Lung (tissue), 12 donors: ENCODE measurements around the gene PRDM16. TPM values are rescaled to one million over a fixed set of nuclear protein-coding genes. Genes with fewer than 3 reads are reported as not detected.
A peak's percentile ranks its signal among the peaks of the same experiment; 100 is the strongest.

ENCODE experiments used
- ATAC-seq: fragments of 200-7000 bp; cut with Tn5 transposase; one replicate; pipeline ENCODE4 v1.9.1; 2020; ENCODE audit warnings: moderate number of reproducible peaks; ENCODE audit not compliant: insufficient read depth, low FRiP score
- DNase-seq, 3 donors: peaks; one replicate each; pipeline ENCODE4 v3.0.0-alpha.2; 2013 to 2017
- H3K27ac ChIP-seq, 2 donors: one replicate each; pipeline ENCODE4 v1.5.1; 2013; ENCODE audit warnings: mild to moderate bottlenecking in 2 of 2, moderate library complexity in 2 of 2, control low read depth in 1 of 2, inconsistent platforms in 1 of 2, low read depth in 1 of 2, low read length in 1 of 2
- H3K27me3 ChIP-seq, 3 donors: one replicate each; pipeline ENCODE4 v1.5.1; 2013; ENCODE audit warnings: low read length in 2 of 3; ENCODE audit not compliant: control insufficient read depth in 3 of 3, insufficient read depth in 3 of 3
- H3K36me3 ChIP-seq, 4 donors: one replicate each; pipeline ENCODE4 v1.5.1; 2013; ENCODE audit warnings: low read length in 4 of 4, mild to moderate bottlenecking in 1 of 4, moderate library complexity in 1 of 4; ENCODE audit not compliant: control insufficient read depth in 4 of 4, insufficient read depth in 4 of 4
- H3K4me1 ChIP-seq, 5 donors: one replicate each; pipeline ENCODE4 v1.5.1; 2013; ENCODE audit warnings: low read length in 5 of 5, mild to moderate bottlenecking in 2 of 5, moderate library complexity in 1 of 5; ENCODE audit not compliant: control insufficient read depth in 5 of 5, insufficient read depth in 5 of 5
- H3K4me3 ChIP-seq: one replicate; pipeline ENCODE4 v1.5.1; 2013; ENCODE audit warnings: mild to moderate bottlenecking, control low read depth, moderate library complexity
- H3K9ac ChIP-seq, 2 donors: one replicate each; pipeline ENCODE4 v1.5.1; 2013; ENCODE audit warnings: low read length in 2 of 2, control low read depth in 1 of 2; ENCODE audit not compliant: insufficient read depth in 1 of 2
- H3K9me3 ChIP-seq, 4 donors: one replicate each; pipeline ENCODE4 v1.5.1; 2013; ENCODE audit warnings: low read length in 3 of 4, mild to moderate bottlenecking in 1 of 4, moderate library complexity in 1 of 4; ENCODE audit not compliant: control insufficient read depth in 4 of 4, insufficient read depth in 3 of 4
- CTCF ChIP-seq: IDR thresholded peaks from 2 replicates; pipeline ENCODE4 v1.5.1; 2012; ENCODE audit warnings: mild to moderate bottlenecking; ENCODE audit errors: control extremely low read depth, extremely low read depth
- WGBS, 2 donors: extraction: QIAGEN DNeasy Blood & Tissue Kit; methylation state at CpG; one replicate each; pipeline ENCODE4 v1.1.7; 2013; 5-methylcytosine and 5-hydroxymethylcytosine counted together
- polyA plus RNA-seq, 2 donors: library from polyadenylated mRNA; stranded (reverse); fragments of 200-250 nt; gene quantifications; one replicate each; pipeline ENCODE4 v1.2.1, GENCODE V29; 2013
- total RNA-seq, 2 donors: library from RNA; depleted of rRNA in 1 of 2; stranded (reverse); fragments of >200 nt in 1 of 2; gene quantifications; one replicate each; pipeline ENCODE4 v1.2.1, GENCODE V29; 2014 to 2021
- donor health status: control.
- donor health status: control.
- donor health status: Bipolar disorder and iron deficiency.
- donor health status: healthy.
- donor health status: DM: yes; HTN: yes; CAD: no.

Gene PRDM16
- total and polyA plus RNA-seq, 4 donors = 2.4 to 36.5 (median 13.1) TPM

DNA sequence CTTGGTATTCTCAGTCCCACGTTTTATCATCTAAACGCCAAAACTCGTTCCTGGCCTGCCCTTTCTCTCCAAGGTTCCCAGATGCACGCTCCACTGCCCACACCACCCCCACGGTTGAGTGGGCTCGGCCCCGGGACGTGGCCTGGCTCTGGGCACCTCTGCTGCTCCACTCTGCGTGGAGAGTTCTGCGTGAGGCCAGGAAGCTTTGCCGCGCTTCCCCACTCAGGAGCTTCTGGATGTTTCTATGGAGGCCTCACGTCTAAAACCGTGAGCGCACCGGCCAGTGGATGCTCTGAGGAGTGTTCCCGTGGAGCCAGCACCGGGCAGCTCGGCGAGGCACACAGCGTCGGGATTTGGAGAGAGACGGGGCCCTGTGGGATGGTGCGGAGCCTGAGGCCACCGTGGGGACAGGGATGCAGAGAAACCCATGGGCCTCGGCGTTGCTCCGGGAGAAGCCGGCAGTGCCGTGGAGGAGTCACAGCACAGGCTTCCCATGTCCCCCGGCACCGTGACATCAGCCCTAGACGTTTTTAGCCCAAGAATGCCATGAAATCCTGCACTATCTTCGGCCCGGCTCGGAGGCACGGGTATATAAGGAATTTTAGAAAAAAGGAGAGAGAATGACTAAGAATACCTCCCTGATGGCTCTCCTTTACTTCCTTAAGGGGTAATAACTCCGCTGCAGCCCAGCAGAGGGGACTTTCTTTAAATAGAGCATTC lies 125.9 kb downstream of the PRDM16 start:
- no peak for TF ChIP-seq CTCF
- Histone ChIP-seq H3K9ac (no peak overlapping the region), H3K27me3 (no peaks in the 10 kb centered on the region), H3K4me3 (no peak overlapping the region), H3K36me3 (no peaks in the 10 kb centered on the region), H3K27ac (peak overlapping the region in 1 of 2 donors; percentile 34), H3K9me3 (no peaks in the 10 kb centered on the region), H3K4me1 (peaks cover 0 to 5% (median 0%) of the 10 kb centered on the region in 5 donors)
- DNase-seq (no peak), ATAC-seq (no peak)
- 89 to 91% methylated on average over 38 of the region's 38 CpGs for WGBS, 2 donors

GRCh38 chr1:3195480-3195815 lies 126.4 kb downstream of the PRDM16 start:
- Histone ChIP-seq H3K27me3 (no peaks in the 10 kb centered on the region), H3K27ac (no peak overlapping the region), H3K9ac (no peak overlapping the region), H3K4me1 (peaks cover 0 to 3% (median 0%) of the 10 kb centered on the region in 5 donors), H3K36me3 (no peaks in the 10 kb centered on the region), H3K9me3 (no peaks in the 10 kb centered on the region), H3K4me3 (no peak overlapping the region)
- no peak for TF ChIP-seq CTCF
- 80 to 90% methylated on average over 10 of the region's 10 CpGs for WGBS, 2 donors
- ATAC-seq (no peak), DNase-seq (no peak)

DNA sequence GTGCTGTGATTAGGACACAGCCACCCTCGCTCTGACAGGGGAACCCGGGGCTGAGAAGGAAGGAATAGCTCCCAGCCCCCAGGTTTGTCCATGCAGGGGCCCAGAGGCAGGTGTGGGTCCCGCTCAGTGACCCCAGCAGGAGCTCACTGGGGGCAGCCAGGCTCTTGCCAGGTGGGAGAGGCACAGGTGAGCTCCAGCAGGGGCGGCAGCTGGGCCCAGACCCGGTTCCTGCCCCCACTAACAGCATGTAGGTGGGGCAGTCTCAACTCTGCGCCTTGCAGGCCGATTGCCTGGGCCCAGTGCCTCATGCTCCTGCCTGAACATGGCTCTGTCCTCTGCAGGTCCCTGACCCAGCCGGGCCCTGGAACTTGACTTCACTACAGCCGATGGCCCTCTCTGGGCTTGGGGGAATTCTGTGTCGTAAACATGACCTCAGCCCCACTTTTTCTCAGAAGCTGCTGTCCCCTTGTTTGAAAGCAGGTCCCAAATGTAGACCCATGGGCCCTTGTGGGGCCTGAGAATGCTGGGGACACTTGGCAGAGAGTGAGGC lies 127.0 kb downstream of the PRDM16 start:
- Histone ChIP-seq H3K27ac (peak overlapping the region in 1 of 2 donors; percentile 50), H3K27me3 (no peaks in the 10 kb centered on the region), H3K4me1 (peaks cover 0 to 3% (median 0%) of the 10 kb centered on the region in 5 donors), H3K4me3 (no peak overlapping the region), H3K9ac (no peak overlapping the region), H3K9me3 (no peaks in the 10 kb centered on the region), H3K36me3 (no peaks in the 10 kb centered on the region)
- no peak for TF ChIP-seq CTCF
- ATAC-seq = no peak
- DNase-seq = no peak
- 81 to 86% methylated on average over 10 of the region's 10 CpGs for WGBS, 2 donors
